ENCODE measurements around the gene BRD3OS.

DNA sequence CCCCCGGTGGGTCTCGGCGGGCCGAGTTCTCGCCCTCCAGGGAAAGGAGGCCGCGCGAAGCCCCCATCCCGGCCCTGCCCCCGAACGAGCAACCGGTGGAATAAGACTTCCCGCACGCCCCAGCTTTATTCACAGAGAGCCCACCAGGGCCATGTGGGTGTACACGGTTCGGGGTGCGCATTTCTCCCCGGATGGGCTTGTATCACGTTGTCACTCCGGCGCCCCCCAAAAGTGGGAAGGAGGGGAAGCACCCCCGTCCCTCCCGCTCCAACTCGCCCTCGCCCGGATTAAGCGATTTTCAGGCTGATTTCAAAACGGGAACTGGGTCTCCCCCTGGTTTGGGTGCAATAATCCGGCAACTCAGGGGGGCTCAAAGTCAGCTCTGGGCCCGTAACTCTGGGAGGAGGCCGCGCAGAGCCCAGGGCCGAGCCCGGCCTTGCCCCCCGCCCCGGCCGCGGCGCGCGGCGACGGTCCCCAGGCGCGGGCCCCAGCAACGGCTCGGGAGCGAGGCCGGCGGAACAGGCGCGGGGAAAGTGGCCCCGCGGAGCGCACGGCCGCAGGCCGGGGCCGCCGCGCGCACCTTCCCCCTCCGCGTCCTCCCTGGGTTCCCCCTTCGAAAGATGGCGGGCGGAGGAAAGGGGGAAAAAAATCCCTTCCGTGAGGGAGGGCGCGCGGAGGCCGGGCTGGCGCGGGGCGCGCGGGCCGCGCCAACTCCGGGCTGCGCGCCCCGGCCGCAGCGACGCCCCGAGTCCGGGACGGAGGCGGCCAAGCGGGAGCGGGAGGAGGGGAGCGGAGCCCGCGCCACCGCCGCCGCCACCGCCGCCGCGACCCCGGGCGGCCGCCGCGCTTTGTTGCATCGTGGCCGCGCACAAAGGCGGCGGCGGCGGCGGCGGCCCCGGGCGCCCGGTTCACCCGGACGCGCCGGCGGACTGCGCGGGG lies 41.9 kb downstream of the BRD3OS start:
- TF ChIP-seq, protein P1, sequence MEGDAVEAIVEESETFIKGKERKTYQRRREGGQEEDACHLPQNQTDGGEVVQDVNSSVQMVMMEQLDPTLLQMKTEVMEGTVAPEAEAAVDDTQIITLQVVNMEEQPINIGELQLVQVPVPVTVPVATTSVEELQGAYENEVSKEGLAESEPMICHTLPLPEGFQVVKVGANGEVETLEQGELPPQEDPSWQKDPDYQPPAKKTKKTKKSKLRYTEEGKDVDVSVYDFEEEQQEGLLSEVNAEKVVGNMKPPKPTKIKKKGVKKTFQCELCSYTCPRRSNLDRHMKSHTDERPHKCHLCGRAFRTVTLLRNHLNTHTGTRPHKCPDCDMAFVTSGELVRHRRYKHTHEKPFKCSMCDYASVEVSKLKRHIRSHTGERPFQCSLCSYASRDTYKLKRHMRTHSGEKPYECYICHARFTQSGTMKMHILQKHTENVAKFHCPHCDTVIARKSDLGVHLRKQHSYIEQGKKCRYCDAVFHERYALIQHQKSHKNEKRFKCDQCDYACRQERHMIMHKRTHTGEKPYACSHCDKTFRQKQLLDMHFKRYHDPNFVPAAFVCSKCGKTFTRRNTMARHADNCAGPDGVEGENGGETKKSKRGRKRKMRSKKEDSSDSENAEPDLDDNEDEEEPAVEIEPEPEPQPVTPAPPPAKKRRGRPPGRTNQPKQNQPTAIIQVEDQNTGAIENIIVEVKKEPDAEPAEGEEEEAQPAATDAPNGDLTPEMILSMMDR (IDR thresholded peaks at IDR 0.05; ENCODE audit: extremely low read depth in 1 of 2, insufficient read depth in 1 of 2, low read depth in 1 of 2, low read length in 2 of 2), result no peak
- no peak for TF ChIP-seq FOS (IDR thresholded peaks at IDR 0.05; ENCODE audit: borderline replicate concordance, insufficient read depth, low read length)
